CD1c-positive myeloid dendritic cell (primary cell): ENCODE results near the gene AKR1B15.
"Not testable (repeated sequence)": the region's sequence is repeated elsewhere in the genome, so short reads cannot be mapped to it uniquely, and the experiment has no call there.

Experiments
- DNase-seq: peaks from one replicate; pipeline ENCODE4 v3.0.0-alpha.2; 2016; ENCODE audit errors: extremely low spot score

Gene AKR1B15

DNA sequence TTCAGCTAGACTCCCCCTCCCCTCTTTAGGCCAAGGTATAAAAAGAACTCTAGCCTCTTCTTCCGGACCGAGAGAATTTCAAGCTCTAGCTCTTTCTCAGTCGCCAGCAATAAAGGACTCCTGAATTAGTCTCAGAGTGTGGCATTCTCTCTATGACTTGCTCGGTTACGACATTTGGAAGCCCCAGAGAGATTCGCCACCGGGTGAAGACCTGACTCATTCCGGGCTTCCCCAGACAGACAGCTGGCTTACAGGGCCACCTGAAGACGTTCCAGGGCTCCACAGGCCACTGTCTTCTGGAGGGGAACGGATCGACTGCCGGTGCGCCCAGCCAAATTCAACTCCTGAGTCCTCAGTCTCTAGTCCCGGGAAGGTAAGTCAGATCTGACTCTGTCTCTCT is at the start of gene AKR1B15:
Gene AKR1B15, plus strand, starts transcription at position 234 of the 400 bp plus-strand sequence. CDS start 15,510 bp downstream, outside the sequence.
- no peak for DNase-seq

DNA sequence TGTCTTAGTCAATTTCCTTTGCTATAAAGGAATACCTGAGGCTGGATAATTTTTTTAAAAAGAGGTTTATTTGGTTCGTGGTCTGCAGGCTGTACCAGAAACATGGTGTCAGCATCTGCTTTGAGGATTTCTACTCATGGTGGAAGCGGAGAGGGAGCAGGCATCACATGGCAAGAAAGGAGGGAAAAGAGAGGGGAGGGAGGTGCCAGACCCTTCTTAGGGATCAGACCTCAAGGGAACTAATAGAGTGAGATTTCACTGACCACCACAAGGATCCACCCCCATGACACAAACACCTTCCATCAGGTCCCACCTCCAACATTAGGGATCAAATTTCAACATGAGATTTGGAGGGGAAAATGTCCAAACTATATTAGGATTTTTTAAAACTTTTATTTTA is 48.5 kb upstream of the AKR1B15 start:
- no peak for DNase-seq

DNA sequence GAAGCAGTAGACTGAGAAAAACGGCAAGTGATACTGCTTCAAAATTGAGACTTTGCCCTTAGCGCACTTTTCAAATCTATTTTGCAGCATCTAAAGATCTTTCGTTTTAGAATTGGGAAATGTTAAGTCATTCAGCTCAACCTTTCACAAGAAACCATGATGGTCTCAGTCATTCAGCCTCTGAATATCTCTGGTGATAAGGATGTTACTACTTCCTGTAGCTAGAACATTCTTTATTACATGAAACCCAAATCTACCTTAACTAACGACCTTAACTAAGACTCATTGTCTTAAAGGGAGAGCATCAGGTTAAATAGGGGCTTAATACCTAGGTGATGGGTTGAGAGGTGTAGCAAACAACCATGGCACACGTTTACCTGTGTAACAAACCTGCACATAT is 47.9 kb upstream of the AKR1B15 start:
- DNase-seq, result no peak

DNA sequence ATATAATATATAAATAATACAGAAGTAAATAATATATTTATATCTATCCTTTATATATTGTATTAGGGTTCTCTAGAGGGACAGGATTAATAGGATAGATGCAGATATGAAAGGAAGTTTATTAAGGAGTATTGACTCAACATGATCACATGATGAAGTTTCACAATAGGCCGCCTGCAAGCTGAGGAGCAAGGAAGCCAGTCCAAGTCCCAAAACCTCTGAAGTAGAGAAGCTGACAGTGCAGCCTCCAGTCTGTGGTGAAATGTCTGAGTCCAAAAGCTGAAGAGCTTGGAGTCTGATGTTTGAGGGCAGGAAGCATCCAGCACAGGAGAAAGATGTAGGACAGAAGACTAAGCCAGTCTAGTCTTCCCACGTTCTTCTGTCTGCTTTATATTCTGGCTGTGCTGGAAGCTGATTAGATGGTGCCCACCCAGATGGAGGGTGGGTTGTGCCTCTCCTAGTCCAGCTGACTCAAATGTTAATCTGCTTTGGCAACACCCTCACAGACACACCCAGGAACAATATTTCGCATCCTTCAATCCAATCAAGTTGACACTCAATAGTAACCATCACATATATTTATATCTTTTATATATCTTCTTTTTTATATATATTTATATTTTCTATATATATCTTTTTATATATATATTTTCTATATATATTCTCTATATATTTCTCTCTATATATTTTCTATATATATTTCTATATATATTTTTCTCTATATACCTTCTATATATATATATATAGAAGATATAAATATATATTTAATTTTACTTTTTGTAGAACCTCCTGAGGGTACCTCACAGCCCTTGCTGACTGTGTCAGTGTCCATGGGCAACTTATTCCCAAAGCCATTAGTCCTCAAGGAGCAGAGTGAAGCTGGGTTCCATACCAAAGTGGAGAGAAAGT is 46.2 kb upstream of the AKR1B15 start:
- DNase-seq, result peak; percentile 54

DNA sequence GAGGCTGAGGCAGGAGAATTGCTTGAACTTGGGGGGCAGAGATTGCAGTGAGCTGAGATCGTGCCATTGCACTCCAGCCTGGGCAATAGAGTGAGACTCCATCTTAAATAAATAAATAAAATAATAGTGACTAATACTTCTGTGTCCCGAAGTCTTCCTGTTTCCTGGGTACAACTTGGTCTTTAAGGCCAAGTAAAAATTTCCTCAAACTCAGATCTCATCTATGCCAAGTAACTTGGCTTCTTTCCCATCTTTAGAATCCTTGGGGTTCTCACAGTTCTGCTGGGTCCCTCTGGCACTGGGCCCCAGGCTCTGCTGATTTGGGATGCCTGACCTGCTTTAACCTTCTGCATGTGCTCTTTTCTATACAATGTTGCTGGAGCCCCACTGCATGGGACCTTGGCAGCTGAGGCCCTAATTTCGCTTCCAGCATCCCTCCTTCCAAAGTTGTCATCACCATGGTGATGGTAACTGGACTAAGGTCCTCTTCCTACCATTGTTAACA is 44.2 kb upstream of the AKR1B15 start:
- DNase-seq, result no peak

DNA sequence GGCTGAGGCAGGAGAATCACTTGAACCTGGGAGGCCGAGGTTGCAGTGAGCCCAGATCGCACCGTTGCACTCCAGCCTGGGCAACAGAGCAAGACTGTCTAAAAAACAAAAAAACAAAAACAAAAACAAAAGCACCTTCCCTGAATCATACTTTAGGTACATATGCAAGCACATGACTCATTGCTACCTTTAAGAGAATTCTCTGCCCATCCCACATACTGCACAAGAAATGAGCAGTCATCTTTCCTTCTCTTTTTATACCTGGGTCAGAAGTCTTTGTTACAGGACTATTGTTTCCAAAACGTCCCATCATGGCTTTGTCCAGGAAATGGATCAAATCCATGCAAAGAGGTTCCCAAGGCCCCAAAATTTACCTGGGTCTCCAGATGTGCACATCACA is 43.1 kb upstream of the AKR1B15 start:
- no peak for DNase-seq

DNA sequence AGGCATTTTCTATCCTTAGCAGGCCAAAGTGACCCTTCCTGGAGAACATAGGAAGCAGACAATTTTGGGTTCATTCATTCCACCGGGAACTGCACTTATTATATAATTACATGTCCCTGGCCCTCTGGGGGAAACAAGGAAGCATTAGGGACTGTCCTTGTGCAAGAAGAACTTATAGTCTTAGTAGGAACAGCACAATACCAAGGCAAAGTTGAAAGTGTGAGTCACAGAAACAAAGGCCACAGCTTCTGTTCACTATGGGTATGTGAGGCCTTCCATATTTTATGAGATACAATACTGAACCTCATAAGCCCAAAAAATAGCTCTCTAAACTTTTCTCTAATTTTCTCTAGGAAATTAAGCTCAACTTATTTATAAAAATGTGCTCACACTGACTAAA is 39.9 kb upstream of the AKR1B15 start:
- DNase-seq, result no peak

DNA sequence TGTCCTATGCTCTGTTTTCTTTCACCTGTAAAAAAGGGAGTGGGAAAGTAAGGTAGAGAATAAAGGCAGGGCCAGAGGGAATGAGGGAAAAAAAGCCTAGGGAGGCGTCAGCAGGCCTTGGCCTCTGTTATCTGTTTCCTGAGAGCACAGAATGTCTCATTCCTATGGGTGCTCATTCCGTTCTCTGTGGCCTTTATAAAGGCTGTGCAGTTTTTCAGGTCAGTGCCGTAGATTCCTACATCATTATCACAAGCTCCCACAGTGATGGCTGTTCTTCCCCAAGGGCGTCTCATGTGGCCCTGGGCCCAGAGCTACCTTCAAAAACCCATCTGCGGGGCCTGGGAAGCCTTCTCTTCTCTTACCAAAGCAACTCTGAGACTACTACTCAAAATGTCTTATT is 38.3 kb upstream of the AKR1B15 start:
- DNase-seq, result no peak

DNA sequence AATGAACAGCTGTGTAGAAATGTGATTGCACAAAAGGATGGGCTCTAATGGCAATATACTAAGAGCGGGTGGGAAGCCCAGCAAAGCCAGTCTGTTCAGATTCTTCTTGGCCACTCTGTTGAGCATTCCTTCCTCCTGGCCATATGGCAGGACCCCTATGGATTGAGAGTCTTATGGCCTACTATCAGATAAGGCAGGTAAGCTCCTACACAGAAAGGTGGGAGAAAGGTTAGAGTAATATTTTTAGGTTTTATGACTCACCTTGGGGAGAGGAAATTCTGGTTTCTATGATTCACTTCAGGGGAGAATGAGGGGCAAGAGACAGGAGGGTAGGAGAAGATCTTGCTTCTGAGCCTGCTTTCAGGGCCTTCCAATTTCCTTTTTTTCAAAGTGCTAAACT is 36.6 kb upstream of the AKR1B15 start:
- DNase-seq, result no peak

DNA sequence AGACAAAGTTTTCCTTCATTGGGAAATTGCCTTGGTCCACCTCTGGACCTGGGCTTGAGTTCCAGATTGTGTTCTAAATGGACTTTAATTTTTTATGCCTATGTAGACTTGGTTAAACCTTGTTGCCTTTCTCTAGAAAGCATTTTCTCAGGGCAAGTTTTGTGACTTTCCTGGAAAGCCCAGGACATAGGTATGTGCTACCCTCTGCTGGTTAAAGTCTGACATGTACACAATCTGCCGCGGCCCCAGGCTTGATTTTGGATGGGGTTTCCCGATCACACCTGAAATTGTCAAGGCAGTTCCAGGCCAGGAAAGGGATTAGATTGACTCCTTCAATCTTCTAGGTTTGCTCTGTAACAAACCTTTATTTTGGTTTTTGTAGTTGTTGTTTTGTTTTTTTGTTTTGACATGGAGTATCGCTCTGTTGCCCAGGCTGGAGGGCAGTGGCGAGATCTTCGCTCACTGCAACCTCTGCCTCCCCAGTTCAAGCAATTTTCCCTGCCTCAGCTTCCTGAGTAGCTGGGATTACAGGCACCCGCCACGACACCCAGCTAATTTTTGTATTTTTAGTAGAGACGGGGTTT is 35.6 kb upstream of the AKR1B15 start:
- peak; percentile 45 for DNase-seq

DNA sequence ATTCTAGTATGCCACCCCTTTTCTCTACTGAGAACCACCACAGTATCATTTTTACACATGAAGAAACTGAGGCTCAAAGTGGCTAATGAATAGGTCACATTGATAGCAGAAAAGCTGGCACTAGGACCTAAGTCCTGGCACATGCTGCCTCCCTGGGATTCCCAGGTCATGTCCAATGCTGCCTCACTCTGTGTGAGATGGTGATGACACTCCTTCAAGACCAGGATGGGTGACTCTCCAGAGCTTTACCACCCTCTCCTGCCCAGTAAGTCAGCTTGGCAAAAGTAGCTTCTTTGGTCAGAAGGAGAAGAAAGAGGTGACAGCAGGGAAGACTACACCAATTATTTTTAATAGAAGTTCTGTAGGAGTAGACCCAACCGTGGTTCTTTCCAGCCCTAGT is 34.8 kb upstream of the AKR1B15 start:
- DNase-seq, result no peak

DNA sequence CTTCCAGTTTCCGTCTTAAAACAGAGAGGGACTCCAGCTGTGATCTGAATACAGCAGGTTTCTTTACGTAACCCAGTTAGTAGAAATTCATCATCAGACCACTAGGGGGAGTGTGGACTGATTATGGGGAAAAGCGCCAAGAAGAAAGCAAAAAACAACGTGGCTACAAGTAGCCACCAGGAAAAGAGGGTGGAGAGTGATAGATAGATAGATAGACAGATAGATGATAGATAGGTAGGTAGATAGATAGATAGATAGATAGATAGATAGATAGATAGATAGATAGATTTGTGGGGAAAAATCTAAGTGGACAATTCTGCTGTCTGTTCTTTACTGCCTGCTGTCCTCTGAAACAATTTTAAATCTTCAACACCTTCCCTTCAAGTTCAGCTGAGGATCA is 34.2 kb upstream of the AKR1B15 start:
- DNase-seq, result peak; percentile 84

DNA sequence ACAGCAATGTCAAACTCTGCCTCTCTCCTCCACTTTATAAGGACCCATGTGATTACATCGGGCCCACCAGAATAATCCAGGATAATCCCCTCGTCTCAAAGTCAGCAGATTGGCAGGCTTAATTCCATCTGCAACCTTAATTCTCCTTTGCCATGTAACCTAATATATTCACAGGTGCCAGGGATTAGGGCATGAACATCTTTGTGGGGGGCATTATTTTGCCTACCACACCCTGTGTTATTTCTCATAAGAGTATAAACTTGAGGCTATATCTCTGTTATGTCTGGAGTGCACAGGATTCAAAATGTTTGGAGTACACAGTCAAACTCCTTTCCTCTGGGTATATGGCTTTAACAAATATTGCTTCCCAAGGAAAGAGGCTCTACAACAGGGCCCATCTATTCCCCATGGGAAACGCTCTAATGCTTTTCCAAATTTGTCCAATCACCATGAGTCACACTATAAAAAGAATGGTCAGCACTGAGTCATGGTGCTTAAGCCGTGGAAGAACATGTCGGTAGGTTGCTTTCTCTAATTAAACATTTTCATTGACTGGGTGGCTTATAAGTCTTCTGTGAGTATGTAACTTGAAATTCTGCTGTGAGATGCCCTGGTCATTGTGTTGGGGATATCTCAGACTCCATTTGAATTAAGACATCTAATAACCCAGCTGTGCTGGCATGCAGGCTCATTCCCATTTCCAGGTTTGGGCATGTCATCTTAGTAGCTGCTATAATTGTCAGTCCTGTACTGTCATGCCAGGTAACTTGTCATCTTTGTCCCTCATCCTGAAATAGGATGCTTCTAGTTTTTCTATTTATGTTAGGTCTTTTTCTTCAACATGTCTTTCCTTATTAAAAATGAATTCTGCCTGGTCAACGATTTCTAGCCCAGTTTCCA is 33.1 kb upstream of the AKR1B15 start:
- DNase-seq, result no peak

DNA sequence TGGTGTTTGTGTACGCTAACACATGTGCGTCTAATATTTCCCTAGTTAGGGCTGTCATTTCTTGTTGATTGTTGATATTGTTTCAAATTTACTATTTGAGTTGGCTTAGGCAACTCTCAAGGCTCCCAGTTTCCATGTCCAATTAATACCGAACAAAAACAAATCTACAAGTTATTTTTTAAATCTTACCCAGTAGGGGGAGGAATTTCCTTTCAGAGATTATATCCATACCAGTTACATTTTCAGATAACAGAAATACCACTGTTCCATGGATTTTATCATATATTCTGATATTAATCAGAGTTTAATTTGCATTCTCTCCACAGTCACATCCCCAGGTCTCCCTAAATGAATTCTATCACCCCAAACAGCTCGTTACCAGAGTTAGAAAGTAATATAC is 28.8 kb upstream of the AKR1B15 start:
- DNase-seq, result no peak

DNA sequence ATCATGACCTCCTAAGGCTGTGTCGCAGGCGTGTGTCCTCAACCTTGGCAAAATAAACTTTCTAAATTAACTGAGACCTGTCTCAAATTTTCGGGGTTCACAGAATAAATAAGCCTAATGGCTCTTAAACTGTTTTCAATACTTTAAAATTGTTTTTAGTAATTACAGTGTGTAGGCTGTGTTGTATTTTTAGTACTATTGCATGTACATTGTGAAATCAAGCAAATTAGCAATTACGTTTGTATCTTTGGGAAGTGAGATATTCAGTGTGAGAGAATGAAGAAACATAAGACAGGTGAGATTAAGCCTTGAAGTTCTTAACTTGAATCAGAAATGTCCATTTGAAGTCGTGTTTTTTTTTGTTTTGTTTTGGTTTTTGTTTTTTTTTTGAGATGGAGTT is 26.3 kb upstream of the AKR1B15 start:
- no peak for DNase-seq

DNA sequence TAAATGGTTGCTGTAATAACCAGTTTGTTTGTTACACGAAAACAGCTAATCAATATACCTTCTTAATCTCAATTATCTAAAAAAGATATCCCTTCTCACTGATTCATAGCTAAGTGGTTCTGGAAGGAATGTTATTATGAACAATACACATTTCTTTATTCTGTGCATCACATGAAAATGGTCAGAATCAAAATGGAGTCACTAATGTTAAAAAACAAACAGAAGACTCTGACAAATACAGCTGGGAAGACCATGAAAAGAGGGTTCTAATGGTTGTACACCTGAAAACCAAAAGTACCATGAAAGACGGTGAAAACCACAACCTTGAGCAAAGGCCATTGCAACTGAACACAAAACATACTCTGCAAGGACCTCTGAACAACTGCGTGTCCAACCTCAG is 23.5 kb upstream of the AKR1B15 start:
- not testable (repeated sequence) for DNase-seq

DNA sequence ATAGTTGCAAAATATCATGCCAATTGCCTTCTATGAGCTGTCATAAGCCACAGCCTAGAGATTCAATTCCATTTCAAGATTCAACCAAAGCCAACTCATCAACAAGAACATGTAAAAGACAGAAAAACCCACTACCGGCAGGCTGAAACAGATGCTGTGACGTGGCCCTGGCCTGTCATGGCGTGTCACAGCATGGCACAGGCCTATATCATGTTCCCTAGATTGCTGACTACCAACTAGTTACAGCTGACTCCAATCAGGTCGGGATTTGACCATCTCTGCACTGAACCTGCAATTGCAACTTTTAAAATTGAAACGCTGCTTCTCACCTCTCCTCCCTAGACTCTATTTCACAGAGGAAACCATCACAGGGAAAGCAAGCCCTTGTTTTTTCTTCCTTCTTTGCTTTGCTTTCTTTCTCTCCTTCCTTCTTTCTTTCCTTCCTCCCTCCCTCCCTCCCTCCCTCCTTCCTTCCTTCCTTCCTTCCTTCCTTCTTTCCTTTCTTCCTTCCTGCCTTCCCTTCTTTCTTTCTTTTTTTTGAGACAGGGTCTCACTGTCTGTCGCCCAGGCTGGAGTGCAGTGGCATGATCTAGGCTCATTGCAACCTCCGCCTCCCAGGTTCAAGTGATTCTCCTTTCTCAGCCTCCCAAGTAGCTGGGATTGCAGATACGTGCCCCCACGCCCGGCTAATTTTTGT is 22.2 kb upstream of the AKR1B15 start:
- DNase-seq, result not testable (repeated sequence)

DNA sequence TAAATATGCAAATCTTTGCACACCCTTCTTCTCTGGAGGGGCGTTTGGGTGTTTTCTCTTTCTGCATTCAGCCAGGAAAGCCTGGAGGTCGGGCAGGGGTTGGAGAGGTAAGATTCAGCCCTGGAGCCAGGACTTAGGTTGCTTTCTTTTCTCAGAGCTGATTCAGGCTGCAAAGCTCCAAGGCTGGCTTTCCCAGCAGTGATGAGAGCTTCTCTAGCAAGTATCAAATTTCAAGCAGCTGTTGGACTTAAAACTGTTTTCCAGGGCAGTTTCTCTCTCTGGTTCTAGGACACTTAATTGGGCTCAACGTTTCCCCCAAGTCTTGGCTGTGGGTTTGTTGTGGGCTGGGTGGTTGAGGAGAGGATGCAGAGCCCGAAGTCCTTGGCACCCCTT is 20.9 kb upstream of the AKR1B15 start:
- DNase-seq, result no peak

DNA sequence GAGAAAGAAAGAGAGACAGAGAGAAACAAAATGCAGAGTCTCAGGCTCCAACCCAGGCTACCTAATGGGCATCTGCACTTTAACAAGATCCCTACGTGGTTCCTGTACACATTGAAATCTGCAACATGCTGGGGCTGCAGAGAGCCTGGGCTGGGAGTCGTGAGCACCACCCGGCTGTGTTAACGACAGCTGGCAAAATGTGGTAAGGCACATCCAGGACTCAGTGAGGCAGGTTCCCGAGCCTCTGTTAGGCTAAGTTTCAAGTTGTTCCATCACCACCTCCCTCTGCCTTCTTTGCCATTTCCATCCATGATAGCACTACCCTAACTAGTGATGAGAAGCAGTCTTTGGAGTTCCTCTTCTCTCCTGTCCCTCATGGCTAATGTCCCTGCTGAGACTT is 20.2 kb upstream of the AKR1B15 start:
- DNase-seq, result no peak

DNA sequence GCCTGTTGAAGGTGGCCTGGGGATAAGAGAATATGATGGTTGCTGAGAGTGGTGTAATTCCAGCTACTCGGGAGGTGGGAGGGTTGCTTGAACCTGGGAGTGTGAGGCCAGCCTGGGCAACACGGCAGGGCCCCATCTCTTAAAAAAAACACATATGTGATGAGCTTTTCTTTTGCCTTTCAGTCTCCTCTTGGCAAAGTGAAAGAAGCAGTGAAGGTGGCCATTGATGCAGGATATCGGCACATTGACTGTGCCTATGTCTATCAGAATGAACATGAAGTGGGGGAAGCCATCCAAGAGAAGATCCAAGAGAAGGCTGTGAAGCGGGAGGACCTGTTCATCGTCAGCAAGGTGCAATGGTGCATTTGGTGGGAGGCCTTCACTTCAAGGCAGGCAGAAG is 18.4 kb upstream of the AKR1B15 start:
- DNase-seq, result no peak

DNA sequence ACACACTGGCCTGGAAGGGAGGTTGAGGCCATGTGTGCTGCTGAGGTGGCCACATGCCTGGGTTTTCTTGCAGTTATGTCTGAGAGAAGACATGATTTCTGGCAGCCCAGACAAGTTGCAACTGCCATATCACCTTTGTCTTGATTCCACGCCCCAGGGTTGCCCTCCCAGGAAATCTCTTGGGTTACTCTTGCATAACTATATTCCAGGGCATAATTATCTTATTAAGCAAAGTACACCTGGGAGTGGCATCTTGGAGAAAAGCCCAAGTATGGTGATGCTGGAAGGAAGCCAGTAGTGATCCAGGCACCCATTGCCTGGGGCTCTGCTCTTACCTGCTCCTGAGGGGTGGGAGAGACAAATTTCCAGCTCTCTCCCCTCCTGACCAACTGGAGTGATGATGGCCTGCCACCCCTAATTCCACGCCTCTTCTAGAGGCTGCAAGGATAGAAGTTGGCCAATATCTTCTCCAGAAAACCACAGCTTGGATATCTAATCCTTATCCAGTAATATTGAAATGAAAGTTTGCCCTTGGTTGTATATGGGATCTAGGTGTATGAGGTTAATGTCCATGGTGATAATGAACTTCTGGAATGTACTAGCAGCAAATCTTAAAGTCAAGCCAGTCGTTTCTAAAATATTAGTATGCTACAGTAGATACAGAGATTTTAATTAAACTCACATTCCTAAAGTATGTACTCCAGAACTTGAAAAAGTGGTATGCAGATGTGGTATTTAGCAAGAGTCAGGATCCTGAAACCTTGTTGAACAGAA is 16.5 kb upstream of the AKR1B15 start:
- no peak for DNase-seq
